HG02588 (cell line): ENCODE results near the gene CALY.
"Not testable (repeated sequence)": the region's sequence is repeated elsewhere in the genome, so short reads cannot be mapped to it uniquely, and the experiment has no call there.

Source experiments
- ATAC-seq: cut with Tn5 transposase; IDR thresholded peaks from one replicate; pipeline ENCODE4 v1.9.1; 2021; ENCODE audit warnings: mild to moderate bottlenecking, moderate library complexity; ENCODE audit not compliant: unreplicated experiment

The CALY gene

GRCh38 chr10:133334503-133335245 is 2.0 kb downstream of the CALY start:
- ATAC-seq = no peak

- no peak for ATAC-seq
These were observed 3.6 kb downstream of the CALY start for GRCh38 chr10:133332936-133333699.

DNA sequence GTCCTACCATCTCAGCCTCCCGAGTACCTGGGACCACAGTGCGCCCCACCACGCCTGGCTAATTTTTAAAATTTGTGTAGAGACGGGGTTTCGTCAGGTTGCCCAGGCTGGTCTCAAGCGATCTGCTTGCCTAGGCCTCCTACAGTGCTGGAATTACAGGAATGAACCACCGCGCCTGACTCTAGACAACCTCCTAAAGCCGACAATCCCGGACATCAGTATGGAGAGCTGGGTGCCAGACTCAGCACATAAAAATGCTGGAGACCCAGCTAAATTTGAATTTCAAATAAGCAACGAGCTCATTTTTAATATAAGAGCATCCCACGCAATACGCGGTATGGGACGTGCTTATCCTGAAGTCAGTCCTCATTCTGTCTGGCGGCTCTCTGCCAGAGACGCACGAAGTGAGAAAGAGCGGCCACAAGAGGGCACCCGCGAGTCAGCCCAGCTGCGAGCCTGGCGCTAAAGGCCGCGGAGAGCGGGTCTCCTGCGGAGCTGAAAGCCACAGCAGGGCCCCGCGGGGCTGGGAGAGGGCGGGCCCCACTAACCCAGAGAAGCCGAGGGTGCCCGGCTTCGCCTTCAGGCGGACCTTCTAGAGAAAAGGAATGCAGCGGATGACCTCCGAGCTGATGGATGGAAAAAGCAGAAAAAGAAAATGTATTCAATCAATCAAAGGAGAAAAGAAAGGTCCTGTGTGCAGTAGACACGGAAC is 7.0 kb downstream of the CALY start:
- peak; percentile 71 for ATAC-seq

DNA sequence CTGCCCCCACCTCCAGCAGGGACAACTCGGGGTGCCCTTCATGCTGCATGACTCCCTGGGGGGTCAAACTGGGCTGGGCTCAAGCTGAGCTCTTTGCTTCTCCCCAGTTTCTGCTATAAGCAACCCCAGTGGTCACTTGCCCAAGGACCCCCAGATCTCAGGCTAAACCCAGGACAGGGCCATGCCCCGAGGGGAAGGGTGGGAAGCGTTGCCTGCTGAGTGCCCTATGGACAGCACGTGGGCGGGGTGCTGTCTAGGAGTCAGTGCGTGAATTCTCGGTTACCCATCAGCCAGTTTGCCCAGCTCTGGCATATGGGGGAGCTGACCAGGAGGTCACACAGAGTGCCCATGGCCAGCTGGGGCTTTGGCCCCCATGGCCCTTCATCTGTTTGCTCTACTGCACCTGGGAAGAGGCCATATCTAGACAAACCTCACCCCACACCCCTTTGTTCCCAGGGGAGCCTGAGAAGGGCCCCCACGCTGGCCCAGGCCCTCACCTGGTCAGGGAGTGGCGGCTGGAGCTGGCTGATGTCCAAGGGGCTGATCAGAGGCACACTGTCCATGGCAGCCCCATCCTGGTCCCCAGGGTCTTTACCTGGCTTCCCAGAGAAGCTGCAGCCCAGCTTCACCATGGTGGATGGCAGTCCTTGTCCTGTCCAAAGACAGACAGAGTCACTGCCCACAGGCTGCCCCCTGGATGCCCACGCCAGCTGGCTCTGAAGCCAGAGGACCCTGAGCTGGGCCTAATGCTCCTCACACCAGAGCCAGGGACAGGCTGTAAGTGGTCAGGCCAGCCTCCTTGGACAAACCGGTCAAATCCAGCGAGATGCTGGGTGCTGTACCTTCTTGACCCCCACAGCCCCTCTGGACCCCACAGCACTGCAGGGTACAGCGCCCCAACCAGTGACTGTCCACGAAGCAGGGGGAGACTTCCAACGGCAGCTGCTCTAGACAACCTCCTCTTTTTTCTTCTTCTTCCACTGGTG is 8.0 kb downstream of the CALY start:
- ATAC-seq = no peak

DNA sequence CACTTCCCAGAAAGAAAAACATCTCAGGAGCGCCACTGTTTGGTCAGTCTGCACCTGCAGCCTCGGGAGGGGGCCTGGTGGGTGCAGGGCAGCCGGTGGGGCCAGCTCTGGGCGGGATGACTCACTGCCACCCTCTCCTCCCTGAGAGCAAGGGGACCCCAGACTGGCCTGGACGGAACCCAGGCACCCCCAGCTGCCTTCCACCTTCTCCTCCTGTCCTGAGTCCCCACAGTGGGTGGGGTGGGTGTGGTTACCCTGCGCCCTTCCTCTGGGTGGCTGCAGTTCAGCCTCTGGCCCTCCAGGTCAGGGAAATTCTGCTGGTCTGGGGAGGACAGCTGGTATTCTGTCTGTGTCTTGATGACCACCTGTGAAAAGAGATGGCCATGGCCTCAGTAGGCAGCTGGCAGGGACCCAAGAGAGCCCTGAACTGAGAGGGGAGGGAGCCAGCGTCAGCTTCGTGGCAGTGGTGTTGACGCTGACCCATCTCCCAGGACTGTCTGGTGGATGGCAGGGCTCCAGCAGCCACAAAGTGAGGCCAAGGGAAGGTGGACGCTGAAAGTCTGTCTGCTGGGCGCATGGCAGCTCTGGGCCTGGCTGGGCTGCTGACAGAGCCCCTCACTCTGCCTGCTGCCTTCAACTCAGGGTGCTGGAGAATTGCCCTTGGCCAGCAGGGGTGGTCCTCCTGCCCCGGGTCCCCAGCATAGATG is 8.9 kb downstream of the CALY start:
- ATAC-seq = no peak

DNA sequence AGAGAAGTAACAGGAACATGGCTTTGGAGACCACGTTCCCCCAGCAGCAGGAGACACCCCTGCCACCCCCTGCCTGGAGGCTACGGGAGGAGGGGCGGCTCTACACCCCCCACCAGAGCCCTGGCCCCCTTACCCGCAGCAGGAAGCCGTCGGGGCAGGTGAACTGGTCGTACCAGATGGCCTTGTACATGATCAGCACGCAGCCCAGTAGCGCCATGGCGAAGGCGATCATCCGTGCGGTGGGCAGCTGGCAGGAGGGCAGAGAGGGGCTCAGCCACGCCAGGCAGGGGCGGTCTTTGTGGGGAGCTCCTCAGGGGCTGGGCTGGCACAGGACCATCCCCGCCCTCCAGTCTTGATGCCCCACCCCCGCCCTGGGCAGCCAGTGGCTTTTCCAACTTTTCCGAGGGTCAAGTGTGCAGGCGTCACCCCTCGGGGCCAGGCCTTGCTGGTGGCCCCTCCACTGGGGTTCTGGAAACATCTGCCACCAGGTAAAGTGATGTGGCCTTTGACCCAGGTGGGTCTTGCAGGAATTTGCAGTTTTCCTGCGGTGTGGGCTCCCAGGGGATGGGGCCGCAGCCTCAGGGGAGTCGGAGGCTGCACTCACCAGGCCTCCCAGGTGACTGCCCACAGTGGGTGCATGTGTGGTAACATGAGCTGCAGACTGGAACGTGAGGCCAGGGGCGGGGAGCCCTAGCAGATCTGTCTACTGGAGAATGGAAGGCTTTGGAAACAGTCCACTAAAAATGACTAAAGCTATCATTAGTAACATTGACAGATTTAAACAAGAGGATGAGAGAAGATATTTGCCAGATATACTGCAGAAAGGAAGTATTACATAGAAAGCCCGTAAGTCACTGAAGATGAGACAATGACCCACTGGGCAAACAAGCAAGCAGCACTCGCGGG is 9.7 kb downstream of the CALY start:
- no peak for ATAC-seq

DNA sequence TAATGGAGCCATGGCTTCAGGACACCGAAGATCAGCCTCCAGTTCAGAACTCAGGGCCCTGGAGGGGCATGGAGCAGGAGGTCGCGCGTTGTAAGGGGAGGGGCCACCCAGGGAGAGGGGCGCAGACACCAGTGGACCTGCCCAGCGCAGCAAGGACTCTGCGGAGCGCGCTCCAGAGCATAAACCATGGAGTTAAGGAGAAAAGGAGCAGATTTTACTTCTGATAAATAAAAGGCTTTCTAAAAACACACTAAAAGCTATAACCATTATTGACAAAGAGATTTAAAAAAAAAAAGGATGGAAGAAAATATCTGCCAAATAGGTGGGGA is 10.5 kb downstream of the CALY start:
- ATAC-seq = no peak

DNA sequence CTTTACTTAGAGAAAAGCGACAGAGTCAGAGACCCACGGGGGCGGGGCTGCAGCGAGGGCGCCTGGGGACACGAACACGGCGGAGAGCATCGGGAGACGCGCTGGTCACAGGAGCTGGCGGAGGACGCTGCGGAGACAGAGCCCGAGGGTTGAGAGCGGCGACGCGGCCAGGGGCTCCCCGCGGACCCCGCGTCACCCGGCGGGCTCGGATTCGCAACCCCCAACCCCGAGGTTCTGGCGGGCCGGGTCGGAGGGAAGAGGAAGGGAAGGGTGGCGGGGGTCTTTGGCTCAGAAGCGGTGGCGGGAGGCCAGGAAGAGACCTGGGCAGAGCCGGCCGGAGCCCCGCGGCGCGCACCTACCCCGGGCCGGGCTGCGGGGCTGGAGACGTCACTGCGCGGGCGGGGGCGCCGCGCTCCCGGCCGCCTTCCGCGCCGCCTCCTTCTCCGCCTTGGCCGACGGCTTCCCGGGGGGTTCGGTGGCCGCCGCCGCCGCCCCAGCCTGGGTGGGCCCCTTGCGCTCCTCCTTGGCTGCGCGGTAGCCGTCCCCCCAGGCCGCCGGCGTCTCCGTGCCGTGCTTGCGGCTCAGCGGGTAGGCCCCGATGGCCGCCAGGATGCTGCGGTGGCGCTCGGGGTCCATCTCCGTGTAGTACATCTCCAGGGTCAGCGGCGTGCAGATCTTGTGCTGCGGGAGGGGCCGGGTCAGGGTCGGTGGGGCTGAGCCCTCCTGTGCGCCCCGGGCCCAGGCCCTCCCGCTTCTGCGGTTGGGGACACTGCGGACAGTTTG is 11.1 kb downstream of the CALY start:
- ATAC-seq = no peak

GRCh38 chr10:133324857-133325260 is 11.8 kb downstream of the CALY start:
- ATAC-seq = no peak

DNA sequence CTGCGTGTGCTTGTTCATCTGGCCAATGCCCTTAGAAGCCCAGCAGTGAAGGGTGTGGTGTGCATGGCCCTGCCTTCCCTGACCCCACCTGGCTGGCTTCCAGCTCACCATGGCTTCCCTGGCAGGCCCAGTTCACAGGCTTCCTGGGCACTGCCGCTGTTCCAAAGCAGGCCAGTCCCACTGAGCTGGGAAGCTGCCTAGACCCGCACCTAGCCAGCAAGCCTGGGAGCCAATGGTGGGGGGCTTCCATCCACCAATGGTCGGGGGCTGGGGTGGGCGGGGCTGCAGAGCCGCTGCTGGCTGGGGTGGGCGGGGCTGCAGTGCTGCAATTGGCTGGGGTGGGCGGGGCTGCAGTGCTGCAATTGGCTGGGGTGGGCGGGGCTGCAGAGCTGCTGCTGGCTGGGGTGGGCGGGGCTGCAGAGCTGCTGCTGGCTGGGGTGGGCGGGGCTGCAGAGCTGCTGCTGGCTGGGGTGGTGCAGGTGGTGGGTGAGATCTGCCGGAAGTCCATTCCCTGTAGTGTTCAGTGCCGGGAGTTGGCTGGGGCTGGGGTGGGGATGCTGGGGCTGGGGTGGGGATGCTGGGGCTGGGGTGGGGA is 12.4 kb downstream of the CALY start:
- ATAC-seq = no peak

- not testable (repeated sequence) for ATAC-seq
These were observed 14.5 kb downstream of the CALY start for GRCh38 chr10:133322064-133322709.

DNA sequence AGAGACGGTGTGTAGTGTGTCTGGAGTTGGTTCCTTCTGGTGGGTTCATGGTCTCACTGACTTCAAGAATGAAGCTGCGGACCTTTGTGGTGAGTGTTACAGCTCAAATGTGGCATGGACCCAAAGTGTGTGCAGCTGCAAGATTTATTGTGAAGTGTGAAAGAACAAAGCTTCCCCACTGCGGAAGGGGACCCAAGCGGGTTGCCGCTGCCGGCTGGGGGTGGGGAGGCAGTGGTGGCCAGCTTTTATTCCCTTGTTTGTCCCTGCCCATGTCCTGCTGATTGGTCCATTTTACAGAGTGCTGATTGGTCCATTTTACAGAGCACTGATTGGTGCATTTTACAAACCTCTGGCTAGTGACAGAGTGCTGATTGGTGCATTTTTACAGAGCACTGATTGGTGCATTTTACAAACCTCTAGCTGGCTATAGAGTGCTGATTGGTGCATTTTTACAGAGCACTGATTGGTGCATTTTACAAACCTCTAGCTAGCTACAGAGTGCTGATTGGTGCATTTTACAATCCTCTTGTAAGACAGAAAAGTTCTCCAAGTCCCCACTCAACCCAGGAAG is 15.8 kb downstream of the CALY start:
- not testable (repeated sequence) for ATAC-seq

GRCh38 chr10:133318494-133319127 is 18.1 kb downstream of the CALY start:
- ATAC-seq = peak; percentile 74

DNA sequence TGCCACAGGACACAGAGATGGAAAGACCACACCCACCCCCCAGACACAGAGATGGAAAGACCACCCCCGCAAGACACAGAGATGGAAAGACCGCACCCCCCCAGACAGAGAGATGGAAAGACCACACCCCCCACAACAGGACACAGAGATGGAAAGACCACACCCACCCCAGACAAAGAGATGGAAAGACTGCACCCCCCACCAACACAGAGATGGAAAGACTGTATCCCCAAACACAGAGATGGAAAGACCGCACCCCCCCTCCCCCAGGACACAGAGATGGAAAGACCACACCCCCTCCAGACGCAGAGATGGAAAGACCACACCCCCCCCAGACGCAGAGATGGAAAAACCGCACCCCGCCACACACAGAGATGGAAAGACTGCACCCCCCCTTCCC is 20.0 kb downstream of the CALY start:
- no peak for ATAC-seq

- no peak for ATAC-seq
These were observed 20.4 kb downstream of the CALY start for GRCh38 chr10:133316266-133316665.

DNA sequence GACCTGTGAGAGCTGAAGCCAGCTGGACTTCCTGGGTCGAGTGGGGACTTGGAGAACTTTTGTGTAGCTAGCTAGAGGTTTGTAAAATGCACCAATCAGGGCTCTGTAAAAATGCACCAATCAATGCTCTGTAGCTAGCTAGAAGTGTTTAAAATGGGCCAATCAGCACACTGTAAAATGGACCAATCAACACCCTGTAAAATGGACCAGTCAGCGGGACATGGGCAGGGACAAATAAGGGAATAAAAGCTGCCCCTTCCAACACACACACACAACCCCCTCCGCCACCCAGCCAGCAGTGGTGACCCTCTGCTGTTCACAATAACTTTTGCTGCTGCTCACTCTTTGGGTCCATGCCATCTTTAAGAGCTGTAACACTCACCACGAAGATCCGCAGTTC is 20.8 kb downstream of the CALY start:
- ATAC-seq = no peak

DNA sequence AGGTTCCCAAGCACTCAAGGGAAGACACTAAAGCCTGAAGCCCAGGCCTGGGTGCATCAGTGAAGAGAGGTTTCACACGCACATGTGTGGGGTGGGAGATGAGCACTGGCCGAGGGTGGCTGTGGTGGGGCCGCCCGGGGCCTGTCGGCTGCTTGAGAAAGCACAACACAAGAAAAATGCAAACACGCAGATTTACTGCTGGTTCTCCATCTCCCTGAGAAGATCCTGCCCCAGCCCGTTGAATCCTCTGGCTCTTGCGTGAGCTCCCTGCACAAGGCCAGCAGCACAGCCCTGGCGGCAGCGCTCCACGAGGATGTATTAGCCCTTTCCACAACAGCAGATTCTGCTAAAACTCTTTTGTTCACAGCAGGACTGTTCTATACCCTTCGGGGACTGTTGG is 21.8 kb downstream of the CALY start:
- ATAC-seq = no peak
